GM19023 (cell line): Measurements from ENCODE around the gene GNL3L.
"Not testable (repeated sequence)": the region's sequence is repeated elsewhere in the genome, so short reads cannot be mapped to it uniquely, and the experiment has no call there.

Experiments
- ATAC-seq: cut with Tn5 transposase; IDR thresholded peaks from one replicate; pipeline ENCODE4 v1.9.1; 2021; ENCODE audit warnings: mild to moderate bottlenecking, moderate library complexity; ENCODE audit not compliant: unreplicated experiment

The GNL3L gene

DNA sequence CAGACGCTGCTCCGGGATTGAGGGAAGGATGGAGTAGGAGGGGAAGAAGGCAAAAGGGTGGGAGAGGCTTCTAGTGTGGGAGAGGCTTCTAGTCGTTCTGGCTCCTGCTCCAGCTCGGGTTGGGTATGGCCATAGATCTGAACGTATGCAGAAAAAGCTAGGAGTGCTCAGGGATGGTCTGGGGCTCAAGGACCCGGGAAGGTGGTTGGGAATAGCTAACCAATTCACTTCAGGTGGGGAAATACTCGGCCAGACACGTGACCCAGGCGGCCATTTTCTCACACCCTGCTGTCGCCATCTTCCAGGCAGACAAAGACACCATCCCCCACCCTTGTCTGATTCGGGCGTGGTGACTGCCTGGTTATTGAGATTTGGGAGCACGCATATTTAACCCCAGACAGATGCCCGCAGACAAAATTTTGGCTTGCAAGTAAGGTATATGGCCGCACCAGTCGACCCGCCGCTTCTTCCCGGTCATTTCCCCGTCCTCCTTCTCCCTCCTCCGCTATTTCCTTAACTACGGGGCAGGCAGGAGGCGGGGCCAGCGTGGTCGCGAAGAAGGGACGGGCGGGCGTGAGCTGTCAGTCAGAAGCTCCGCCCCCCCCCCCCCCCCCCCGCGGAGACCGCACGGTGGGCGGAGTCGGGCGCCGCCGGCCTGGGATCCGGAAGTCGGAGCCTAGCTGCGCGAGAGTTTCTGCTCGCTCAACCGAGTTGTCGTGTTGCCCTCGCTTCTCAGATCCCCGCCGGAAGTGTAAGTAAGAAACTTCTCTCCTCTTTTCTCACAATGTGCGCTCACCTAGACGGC is at the start of gene GNL3L:
Gene GNL3L, plus strand, starts transcription at position 668 of the 805 bp plus-strand sequence. CDS start 2,348 bp downstream, outside the sequence.
- ATAC-seq: peak; percentile 86

DNA sequence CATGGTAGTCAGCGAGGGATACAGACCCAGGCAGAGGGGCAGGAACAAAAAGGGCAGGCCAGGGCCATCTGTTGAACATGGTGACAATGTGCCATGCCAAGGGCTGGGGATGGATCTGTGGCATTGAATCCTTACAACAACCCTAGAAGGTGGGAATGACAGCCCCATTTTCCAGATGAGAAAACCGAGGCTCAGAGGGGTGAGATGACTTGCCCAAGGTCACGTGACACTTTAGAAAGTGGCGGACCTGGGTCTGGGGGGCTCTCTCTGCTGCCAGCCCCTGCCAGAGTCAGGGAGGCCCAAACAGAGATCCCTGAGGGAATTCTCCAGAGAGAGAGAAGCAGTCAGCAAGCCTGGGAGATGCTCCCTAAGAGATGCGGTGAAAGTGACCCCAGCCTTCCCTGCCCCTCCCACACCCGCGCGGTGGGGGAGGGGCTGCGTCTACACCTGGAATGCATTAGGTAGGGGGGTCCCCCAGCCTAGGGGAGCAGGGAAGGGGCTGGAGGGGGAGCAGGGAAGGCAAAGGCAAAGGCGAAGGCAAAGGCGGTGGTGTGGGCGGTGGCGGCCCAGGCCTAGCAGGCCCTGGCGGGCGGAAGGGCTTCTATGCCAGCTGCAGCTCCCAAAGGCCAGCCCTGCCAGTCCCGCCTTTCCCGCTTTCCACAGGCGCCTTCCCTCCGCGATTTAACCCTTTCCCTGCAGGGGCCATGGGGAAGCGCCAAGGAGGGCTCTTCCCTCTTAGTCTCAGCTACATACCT is 47.0 kb upstream of the GNL3L start:
- no peak for ATAC-seq

GRCh38 chrX:54483946-54484345 is 46.1 kb upstream of the GNL3L start:
- ATAC-seq: no peak

- ATAC-seq: no peak
These were observed 45.4 kb upstream of the GNL3L start for GRCh38 chrX:54484666-54485065.

DNA sequence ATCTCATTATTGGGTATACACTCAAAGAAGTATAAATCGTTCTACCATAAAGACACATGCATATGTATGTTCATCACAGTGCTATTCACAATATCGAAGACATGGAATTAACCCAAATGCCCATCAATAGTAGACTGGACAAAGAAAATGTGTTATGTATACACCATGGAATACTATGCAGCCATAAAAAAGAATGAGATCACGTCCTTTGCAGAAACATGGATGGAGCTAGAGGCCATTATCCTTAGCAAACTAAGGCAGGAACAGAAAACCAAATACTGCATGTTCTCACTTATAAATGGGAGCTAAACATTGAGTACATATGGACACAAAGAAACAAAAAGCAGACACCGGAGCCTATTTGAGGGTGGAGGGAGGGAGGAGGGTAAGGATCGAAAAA is 40.2 kb upstream of the GNL3L start:
- not testable (repeated sequence) for ATAC-seq

DNA sequence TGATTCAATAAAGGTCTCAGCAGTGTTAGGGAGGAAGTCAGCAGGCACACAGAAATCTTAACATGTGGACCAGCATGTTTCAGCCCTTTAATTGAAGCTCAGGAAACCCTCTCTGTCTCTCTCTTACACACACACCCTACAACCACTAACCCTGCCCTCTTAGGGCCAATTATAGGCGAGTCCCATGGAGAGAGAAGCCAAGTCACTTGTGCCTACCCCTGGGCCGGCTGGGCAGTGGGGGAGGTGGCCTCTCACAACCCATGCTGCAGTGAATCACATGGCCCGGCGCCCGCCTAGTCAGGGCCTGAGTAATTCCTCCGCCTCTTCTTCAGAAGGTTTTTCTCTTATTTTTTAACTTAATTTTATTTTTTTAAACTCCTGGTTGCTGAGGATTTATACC is 37.7 kb upstream of the GNL3L start:
- no peak for ATAC-seq

- no peak for ATAC-seq
These were observed 35.6 kb upstream of the GNL3L start for GRCh38 chrX:54494166-54494988.

DNA sequence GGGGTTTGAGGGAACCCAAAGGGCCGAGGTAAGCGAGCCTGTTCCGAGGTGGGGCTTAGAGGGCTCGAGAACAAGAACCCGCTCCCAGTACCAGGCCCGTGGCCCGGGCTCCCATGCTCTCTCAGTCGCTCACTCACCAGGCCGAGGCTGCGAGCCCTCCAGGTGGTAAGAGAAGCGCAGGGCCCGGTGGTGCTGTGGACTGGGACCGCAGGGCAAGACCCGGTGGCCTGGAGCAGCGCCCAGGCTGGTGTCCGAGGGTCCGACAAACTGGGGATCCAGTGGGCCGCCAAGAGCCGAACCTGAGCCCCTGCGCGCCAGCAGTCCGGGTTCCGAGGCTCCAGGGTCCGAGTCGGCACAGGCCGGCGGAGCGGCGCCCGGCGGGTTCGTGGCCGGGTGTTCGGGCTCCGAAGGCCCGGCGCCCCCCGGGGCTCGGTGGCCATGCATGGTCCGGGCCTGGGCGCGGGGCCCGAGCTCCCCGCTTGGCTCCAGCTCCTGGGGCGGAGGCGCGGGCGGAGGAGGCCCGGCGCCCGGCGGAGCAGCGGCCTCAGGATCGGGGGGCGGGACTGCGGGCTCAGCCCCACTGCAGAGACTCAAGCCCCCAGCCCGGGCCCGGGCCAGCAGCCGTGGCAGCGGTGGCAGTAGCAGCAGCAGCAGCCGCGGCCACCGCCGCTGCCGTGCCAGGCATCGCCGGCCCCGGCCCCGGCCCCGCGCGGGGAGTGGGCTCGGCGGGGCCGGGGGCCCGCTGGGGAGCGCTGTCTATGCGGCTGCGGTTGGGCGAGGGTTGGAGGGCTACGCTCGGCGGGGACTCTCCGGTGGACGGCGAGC is 34.8 kb upstream of the GNL3L start:
- no peak for ATAC-seq

GRCh38 chrX:54495814-54496516 is 34.1 kb upstream of the GNL3L start, which contains the start of gene FGD1:
Gene FGD1, minus strand, starts transcription at chrX:54496234. Its CDS starts 802 bp downstream, at chrX:54495432.
- no peak for ATAC-seq

- no peak for ATAC-seq
These were observed 33.5 kb upstream of the GNL3L start for GRCh38 chrX:54496517-54496852.

DNA sequence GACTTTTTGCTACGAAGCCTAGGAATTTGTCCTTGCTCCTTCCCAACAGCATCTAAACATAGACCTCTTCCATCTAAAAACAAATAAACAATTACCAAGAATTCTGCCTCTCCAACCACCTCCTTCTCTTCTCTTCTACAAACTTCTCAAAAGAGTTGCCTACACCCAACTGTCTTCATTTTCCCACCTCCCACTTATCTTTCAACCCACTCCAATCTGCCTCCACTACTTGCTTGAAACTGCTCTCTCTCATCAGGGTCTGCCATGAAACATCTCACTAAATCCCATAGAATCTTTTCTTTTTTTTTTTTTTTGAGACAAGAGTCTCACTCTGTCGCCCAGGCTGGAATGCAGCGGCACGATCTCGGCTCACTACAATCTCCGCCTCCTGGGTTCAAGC is 33.1 kb upstream of the GNL3L start:
- ATAC-seq: no peak

DNA sequence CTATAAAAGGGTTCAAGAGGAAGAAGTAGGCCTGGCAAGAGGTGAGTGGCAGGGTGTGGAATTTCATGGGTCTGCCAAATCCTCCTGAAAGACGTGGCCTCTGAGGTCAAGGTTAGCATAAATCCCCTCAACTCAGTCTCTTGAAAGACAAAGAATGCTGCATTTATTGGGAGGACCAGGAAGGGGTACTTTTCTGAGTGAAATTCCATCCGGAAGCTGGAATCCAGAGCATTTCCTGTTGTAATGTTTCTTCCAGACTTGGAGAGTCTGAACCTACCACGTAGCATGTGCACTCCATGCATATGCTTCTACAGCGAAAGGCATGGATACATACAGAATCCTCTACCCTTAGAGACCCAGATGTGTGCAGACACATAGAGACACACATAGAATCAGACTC is 20.6 kb upstream of the GNL3L start:
- no peak for ATAC-seq

DNA sequence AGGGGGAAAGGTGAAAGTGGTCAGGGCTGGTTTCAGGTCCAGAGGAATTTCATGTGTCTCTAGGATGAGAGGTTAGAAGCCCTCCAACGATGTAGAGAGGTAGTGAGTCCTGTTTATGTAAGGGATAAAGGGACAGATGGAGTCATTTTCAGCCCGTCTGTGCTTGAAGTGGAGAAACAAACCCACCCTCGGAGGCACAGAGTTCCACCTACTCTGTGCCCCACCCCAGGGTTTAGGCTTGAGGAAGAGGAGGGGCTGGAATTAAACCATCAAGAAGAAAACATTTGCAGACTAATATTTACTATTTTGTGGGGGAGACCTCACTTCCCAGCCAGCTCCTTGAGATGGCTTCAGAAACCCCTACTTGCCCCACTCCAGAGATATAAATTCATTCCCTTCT is 868 bp upstream of the GNL3L start:
- ATAC-seq: no peak

DNA sequence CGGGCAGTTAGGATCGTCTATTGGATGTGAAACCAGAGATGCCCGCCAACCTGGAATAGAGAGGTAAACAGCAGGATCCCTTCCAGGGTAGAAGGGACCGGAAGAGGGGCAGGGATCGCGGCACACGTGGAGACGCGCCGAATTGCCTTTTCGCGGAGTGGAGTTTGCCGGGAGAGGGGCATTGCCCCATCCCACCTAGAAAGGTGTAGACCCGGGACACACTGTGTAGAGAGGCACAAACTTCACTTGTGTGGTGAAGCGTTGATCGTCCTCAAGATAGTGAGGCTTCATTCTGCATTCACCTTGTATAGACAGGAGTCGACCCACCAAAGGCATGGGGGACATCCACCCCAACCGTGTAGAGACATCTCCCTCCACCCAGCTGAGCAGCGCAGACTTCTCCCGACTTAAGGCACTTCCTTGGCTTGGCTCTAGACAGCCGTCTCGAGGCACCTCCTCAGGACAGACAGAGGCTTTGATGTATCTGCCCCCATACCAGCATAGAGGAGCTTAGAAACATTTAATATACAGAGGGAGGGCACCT is 410 bp downstream of the GNL3L start:
- ATAC-seq: peak; percentile 32

DNA sequence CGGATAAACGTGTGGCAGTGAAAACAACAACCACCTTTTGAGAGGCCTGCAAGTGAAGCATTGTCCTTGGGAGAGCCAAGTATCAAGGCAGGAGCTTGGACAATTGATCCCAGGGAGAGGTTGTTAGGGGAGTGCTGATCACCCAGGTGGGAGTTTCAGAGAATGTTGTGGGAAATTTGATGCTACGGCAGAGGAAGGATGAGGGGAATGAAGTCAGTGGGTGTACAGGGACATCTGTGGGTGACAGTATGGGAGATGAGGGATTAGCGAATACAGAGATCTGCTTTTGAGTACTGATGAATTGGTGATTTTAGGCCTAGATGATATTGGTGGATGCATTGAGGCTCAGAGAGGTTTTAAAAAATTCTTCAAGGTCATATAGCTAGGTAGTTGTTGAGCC is 4.3 kb downstream of the GNL3L start:
- ATAC-seq: no peak

DNA sequence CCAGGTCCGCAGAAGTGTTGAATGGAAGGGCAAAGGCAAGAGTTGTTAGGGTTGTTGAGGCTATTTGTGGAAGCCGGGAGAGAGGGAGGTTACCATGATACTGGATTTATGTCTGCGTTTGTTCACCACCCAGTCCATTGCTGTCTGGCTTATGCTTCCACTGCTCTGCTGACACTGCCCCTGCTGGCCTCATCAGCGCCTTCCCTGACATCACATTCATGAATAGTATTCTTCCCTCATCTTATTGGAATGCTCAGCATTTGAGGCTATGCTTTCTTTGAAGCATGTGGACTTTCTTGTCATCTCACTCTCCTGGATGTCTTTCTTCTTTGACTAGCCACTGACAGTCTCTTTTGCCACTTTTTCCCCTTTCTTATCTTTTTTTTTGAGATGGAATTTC is 10.3 kb downstream of the GNL3L start:
- no peak for ATAC-seq

DNA sequence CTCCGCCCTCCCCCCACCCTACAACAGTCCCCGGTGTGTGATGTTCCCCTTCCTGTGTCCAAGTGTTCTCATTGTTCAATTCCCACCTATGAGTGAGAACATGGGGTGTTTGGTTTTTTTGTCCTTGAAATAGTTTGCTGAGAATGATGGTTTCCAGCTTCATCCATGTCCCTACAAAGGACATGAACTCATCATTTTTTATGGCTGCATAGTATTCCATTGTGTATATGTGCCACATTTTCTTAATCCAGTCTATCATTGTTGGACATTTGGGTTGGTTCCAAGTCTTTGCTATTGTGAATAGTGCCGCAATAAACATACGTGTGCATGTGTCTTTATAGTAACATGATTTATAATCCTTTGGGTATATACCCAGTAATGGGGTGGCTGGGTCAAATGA is 12.2 kb downstream of the GNL3L start:
- not testable (repeated sequence) for ATAC-seq

DNA sequence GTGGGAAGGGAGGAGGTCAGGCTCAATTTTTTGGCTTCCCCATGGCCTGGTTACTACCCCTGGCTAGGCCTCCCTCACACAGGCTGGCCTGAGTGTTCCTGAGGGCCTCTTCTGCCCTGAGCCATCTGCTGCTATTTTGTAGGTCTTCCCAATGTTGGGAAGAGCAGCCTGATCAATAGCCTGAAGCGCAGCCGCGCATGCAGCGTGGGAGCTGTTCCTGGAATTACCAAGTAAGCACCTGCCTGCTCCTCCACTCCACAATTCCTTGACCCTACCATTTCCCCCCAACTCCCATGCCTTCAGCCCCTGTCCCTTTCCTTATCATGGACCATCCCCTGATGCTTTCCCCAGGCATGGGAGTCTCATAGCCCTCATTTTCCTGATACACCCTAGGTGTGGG is 20.8 kb downstream of the GNL3L start:
- ATAC-seq: no peak

- no peak for ATAC-seq
These were observed 21.8 kb downstream of the GNL3L start for GRCh38 chrX:54551801-54552200.

DNA sequence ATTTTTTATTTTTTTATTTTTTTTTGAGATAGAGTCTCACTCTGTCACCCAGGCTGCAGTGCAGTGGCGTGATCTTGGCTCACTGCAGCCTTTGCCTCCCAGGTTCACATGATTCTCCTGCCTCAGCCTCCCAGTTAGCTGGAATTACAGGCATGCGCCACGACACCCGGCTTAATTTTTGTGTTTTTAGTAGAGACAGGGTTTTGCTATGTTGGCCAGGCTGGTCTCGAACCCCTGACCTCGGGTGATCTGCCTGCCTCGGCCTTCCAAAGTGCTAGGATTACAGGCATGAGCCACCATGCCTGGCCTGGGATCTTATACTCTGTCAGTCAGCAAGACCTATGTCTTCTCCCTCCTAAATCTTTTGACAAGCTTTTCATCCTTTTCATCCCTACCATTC is 25.0 kb downstream of the GNL3L start:
- ATAC-seq: not testable (repeated sequence)
